ENCODE data around the gene ATP5F1D. TPM values are rescaled to one million over a fixed set of nuclear protein-coding genes. Genes with fewer than 3 reads are reported as not detected.

Gene ATP5F1D
- total and polyA plus RNA-seq, 2 of the 13 experiments (the other 11 are each of a cell fraction or from before 2014, with no cell fraction given), result 39.4 to 78.7 TPM

DNA sequence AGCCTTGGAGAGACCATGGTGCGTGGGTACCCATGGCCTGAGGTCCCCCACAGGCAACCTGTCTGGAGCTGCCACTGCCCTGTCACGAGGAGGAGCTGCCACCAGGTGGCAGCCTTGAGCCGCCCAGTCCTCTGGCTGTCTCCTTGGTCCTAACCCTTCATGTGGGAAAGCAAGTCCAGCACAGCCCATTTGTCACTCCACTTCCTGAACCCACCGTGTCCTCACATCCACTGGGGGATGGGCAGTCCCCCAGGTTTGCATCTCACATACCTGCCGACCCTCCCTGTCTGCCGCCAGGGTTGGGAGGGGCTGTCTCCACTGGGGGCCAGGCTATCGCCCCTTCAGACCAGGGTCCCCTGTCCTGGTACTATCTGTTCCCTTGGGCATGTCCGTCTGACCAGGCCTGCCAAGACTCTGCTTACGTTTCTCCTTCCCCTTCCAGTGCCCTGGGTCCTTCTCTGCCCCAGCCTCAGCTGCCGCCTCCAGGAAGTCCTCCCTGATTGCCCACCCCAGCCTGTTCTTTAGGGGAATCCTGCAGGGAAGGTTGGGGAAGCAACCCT, 38.3 kb downstream of the ATP5F1D start (continued):
- TF ChIP-seq, protein P1, sequence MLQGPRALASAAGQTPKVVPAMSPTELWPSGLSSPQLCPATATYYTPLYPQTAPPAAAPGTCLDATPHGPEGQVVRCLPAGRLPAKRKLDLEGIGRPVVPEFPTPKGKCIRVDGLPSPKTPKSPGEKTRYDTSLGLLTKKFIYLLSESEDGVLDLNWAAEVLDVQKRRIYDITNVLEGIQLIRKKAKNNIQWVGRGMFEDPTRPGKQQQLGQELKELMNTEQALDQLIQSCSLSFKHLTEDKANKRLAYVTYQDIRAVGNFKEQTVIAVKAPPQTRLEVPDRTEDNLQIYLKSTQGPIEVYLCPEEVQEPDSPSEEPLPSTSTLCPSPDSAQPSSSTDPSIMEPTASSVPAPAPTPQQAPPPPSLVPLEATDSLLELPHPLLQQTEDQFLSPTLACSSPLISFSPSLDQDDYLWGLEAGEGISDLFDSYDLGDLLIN (CRISPR knock-in tag; IDR thresholded peaks at IDR 0.05; ENCODE audit: borderline replicate concordance), result no peak
- no peak for TF ChIP-seq ZNF264 (CRISPR knock-in tag; IDR thresholded peaks at IDR 0.05)
- TF ChIP-seq ERF (CRISPR knock-in tag; IDR thresholded peaks at IDR 0.05), result peak; percentile 71; the same call in 1 of the 2 replicates
- no peak for TF ChIP-seq ZMAT3 (CRISPR knock-in tag; conservative IDR thresholded peaks at IDR 0.05)
- TF ChIP-seq JUND (CRISPR knock-in tag; IDR thresholded peaks at IDR 0.05), result no peak
- TF ChIP-seq, protein P2, sequence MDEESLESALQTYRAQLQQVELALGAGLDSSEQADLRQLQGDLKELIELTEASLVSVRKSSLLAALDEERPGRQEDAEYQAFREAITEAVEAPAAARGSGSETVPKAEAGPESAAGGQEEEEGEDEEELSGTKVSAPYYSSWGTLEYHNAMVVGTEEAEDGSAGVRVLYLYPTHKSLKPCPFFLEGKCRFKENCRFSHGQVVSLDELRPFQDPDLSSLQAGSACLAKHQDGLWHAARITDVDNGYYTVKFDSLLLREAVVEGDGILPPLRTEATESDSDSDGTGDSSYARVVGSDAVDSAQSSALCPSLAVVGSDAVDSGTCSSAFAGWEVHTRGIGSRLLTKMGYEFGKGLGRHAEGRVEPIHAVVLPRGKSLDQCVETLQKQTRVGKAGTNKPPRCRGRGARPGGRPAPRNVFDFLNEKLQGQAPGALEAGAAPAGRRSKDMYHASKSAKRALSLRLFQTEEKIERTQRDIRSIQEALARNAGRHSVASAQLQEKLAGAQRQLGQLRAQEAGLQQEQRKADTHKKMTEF (CRISPR knock-in tag; IDR thresholded peaks at IDR 0.05), result peak; percentile 71; the same call in 1 of the 2 replicates
- no peak for TF ChIP-seq JDP2 (CRISPR knock-in tag; IDR thresholded peaks at IDR 0.05; ENCODE audit: borderline replicate concordance)
- TF ChIP-seq HOXA3 (CRISPR knock-in tag; IDR thresholded peaks at IDR 0.05), result no peak
- no peak for TF ChIP-seq ZNF282 (IDR thresholded peaks at IDR 0.05; ENCODE audit: partially characterized antibody)
- TF ChIP-seq THYN1 (CRISPR knock-in tag; IDR thresholded peaks at IDR 0.05; ENCODE audit: borderline replicate concordance, low read depth), result no peak
- TF ChIP-seq ZNF746 (CRISPR knock-in tag; IDR thresholded peaks at IDR 0.05), result no peak
- no peak for TF ChIP-seq TOE1 (CRISPR knock-in tag; IDR thresholded peaks at IDR 0.05)
- TF ChIP-seq MIER2 (CRISPR knock-in tag; IDR thresholded peaks at IDR 0.05), result no peak
- TF ChIP-seq, protein P3, sequence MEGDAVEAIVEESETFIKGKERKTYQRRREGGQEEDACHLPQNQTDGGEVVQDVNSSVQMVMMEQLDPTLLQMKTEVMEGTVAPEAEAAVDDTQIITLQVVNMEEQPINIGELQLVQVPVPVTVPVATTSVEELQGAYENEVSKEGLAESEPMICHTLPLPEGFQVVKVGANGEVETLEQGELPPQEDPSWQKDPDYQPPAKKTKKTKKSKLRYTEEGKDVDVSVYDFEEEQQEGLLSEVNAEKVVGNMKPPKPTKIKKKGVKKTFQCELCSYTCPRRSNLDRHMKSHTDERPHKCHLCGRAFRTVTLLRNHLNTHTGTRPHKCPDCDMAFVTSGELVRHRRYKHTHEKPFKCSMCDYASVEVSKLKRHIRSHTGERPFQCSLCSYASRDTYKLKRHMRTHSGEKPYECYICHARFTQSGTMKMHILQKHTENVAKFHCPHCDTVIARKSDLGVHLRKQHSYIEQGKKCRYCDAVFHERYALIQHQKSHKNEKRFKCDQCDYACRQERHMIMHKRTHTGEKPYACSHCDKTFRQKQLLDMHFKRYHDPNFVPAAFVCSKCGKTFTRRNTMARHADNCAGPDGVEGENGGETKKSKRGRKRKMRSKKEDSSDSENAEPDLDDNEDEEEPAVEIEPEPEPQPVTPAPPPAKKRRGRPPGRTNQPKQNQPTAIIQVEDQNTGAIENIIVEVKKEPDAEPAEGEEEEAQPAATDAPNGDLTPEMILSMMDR (CRISPR knock-in tag; IDR thresholded peaks at IDR 0.05), result peak; percentile 97
- TF ChIP-seq MATR3 (CRISPR knock-in tag; IDR thresholded peaks at IDR 0.05), result no peak
- TF ChIP-seq, protein P4, sequence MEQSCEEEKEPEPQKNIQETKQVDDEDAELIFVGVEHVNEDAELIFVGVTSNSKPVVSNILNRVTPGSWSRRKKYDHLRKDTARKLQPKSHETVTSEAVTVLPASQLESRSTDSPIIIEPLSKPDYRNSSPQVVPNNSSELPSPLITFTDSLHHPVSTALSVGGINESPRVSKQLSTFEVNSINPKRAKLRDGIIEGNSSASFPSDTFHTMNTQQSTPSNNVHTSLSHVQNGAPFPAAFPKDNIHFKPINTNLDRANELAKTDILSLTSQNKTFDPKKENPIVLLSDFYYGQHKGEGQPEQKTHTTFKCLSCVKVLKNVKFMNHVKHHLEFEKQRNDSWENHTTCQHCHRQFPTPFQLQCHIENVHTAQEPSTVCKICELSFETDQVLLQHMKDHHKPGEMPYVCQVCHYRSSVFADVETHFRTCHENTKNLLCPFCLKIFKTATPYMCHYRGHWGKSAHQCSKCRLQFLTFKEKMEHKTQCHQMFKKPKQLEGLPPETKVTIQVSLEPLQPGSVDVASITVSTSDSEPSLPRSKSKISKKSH (CRISPR knock-in tag; IDR thresholded peaks at IDR 0.05; ENCODE audit: borderline replicate concordance), result no peak
- no peak for TF ChIP-seq NR3C1 (CRISPR knock-in tag; IDR thresholded peaks at IDR 0.05)
- no peak for TF ChIP-seq ZNF557 (CRISPR knock-in tag; IDR thresholded peaks at IDR 0.05)
- TF ChIP-seq ASH2L (IDR thresholded peaks at IDR 0.05; ENCODE audit: insufficient read length, low read depth, low read length), result no peak
- TF ChIP-seq EEA1 (CRISPR knock-in tag; IDR thresholded peaks at IDR 0.05; ENCODE audit: borderline replicate concordance), result no peak
- no peak for TF ChIP-seq ZNF296 (CRISPR knock-in tag; conservative IDR thresholded peaks at IDR 0.05)
- no peak for TF ChIP-seq ZNF724P (CRISPR knock-in tag; IDR thresholded peaks at IDR 0.05; ENCODE audit: borderline replicate concordance)
- TF ChIP-seq HMG20B (CRISPR knock-in tag; conservative IDR thresholded peaks at IDR 0.05), result no peak
- TF ChIP-seq, protein P5, sequence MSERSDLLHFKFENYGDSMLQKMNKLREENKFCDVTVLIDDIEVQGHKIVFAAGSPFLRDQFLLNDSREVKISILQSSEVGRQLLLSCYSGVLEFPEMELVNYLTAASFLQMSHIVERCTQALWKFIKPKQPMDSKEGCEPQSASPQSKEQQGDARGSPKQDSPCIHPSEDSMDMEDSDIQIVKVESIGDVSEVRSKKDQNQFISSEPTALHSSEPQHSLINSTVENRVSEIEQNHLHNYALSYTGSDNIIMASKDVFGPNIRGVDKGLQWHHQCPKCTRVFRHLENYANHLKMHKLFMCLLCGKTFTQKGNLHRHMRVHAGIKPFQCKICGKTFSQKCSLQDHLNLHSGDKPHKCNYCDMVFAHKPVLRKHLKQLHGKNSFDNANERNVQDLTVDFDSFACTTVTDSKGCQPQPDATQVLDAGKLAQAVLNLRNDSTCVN (CRISPR knock-in tag; IDR thresholded peaks at IDR 0.05; ENCODE audit: borderline replicate concordance), result no peak
- TF ChIP-seq ZNF33A (CRISPR knock-in tag; IDR thresholded peaks at IDR 0.05; ENCODE audit: borderline replicate concordance), result no peak

Data from HepG2 (cell line).